K562 (cell line): ENCODE data around the gene GRB2. TPM values are rescaled to one million over a fixed set of nuclear protein-coding genes. Genes with fewer than 3 reads are reported as not detected.

Experiments
- CBX5 ChIP-seq: IDR thresholded peaks from 2 replicates; pipeline ENCODE4 v1.6.1; 2014; ENCODE audit warnings: low read depth, borderline replicate concordance
- CHD4 ChIP-seq: fragments of 200-600 bp; sonication (generic); IDR thresholded peaks from 3 replicates; pipeline ENCODE4 v1.6.1; 2012; ENCODE audit warnings: low read depth, mild to moderate bottlenecking, mixed read lengths, low read length, inconsistent platforms; ENCODE audit not compliant: insufficient read depth, insufficient replicate concordance, poor library complexity, severe bottlenecking
- CREB1 ChIP-seq, 2 experiments: sonication (generic) in 1 of 2; formaldehyde crosslinking in 1 of 2; IDR thresholded peaks; 2 replicates each; pipeline versions ENCODE4 v1.6.1 to v1.8.0; 2012 to 2022; ENCODE audit warnings: inconsistent platforms in 1 of 2, mild to moderate bottlenecking in 1 of 2, missing genetic modification reagents in 1 of 2, moderate library complexity in 1 of 2
- HMG20A ChIP-seq: fragments of 450-650 bp; formaldehyde crosslinking; conservative IDR thresholded peaks from 2 replicates; pipeline ENCODE4 v1.4.0; 2020; ENCODE audit warnings: mild to moderate bottlenecking, mixed read lengths
- JUN ChIP-seq, 2 experiments: sonication (generic) in 1 of 2; formaldehyde crosslinking in 1 of 2; IDR thresholded peaks; 2 replicates each; pipeline versions ENCODE4 v1.6.1 to v1.8.0; 2012 to 2022; ENCODE audit warnings: borderline replicate concordance in 2 of 2, mild to moderate bottlenecking in 2 of 2, improper control_type of control experiment in 1 of 2, low read depth in 1 of 2, low read length in 1 of 2, missing genetic modification reagents in 1 of 2
- KLF1 ChIP-seq: fragments of 450-650 bp; IDR thresholded peaks from 2 replicates; pipeline ENCODE4 v1.6.1; 2016; ENCODE audit warnings: missing genetic modification characterization, missing compliant biosample characterization
- MAZ ChIP-seq, 2 experiments: fragments of 450-650 bp in 1 of 2; sonication (generic) in 1 of 2; formaldehyde crosslinking; IDR thresholded peaks in 1 of 2; conservative IDR thresholded peaks in 1 of 2; 2 replicates each; pipeline versions ENCODE4 v1.4.0 to v1.5.0; 2020; ENCODE audit warnings: mild to moderate bottlenecking in 1 of 2, missing genetic modification reagents in 1 of 2
- MECOM ChIP-seq: fragments of 250-450 bp; sonication (Bioruptor Pico); IDR thresholded peaks from 2 replicates; pipeline ENCODE4 v1.8.0; 2022; ENCODE audit warnings: inconsistent platforms
- MTF1 ChIP-seq: fragments of 250-450 bp; sonication (Bioruptor Pico); IDR thresholded peaks from 2 replicates; pipeline ENCODE4 v1.9.0; 2021; ENCODE audit warnings: moderate library complexity, mild to moderate bottlenecking, inconsistent platforms, borderline replicate concordance
- PRMT5 ChIP-seq: sonication (generic); formaldehyde crosslinking; IDR thresholded peaks from 2 replicates; pipeline ENCODE4 v1.5.0; 2020; ENCODE audit warnings: missing genetic modification reagents
- PYGO2 ChIP-seq: fragments of 450-650 bp; IDR thresholded peaks from 2 replicates; pipeline ENCODE4 v1.6.1; 2016; ENCODE audit warnings: mild to moderate bottlenecking, missing genetic modification characterization, moderate library complexity, missing compliant biosample characterization
- RFX1 ChIP-seq: fragments of 450-650 bp; IDR thresholded peaks from 2 replicates; pipeline ENCODE4 v1.6.1; 2016; ENCODE audit warnings: mild to moderate bottlenecking, moderate library complexity
- SP1 ChIP-seq: sonication (generic); formaldehyde crosslinking; IDR thresholded peaks from 2 replicates; pipeline ENCODE4 v1.8.1; 2022; ENCODE audit warnings: mild to moderate bottlenecking, missing genetic modification reagents
- SRSF9 ChIP-seq: fragments of 200-400 bp; formaldehyde crosslinking; IDR thresholded peaks from 2 replicates; pipeline ENCODE4 v1.6.1; 2017; ENCODE audit warnings: low read depth, low read length, borderline replicate concordance
- YBX1 ChIP-seq: fragments of 450-650 bp; IDR thresholded peaks from 2 replicates; pipeline ENCODE4 v1.7.1; 2016; ENCODE audit warnings: mild to moderate bottlenecking
- ZNF134 ChIP-seq: fragments of 250-450 bp; sonication (Bioruptor Pico); conservative IDR thresholded peaks from 2 replicates; pipeline ENCODE4 v1.4.0; 2020
- ZNF707 ChIP-seq: fragments of 250-450 bp; sonication (Bioruptor Pico); conservative IDR thresholded peaks from 2 replicates; pipeline ENCODE4 v1.8.0; 2022; ENCODE audit warnings: inconsistent platforms, mild to moderate bottlenecking, moderate library complexity
- ZNF77 ChIP-seq: fragments of 250-450 bp; sonication (Bioruptor Pico); IDR thresholded peaks from 2 replicates; pipeline ENCODE4 v1.5.0; 2020
- ZNF785 ChIP-seq: fragments of 250-450 bp; sonication (Bioruptor Pico); IDR thresholded peaks from 2 replicates; pipeline ENCODE4 v1.4.0; 2020; ENCODE audit warnings: mild to moderate bottlenecking
- polyA plus RNA-seq, 8 experiments: library from polyadenylated mRNA; depleted of rRNA in 4 of 8; stranded (reverse) in 5 of 8; unstranded in 3 of 8; fragments of >200 nt; fragmentation: Nextera tagmentation in 2 of 8; fragmentation: Illumina TruSeq in 1 of 8; extraction: Ambion mirVana in 2 of 8; extraction: Trizol in 1 of 8; gene quantifications; 2 replicates each; pipeline versions ENCODE4 v1.2.1 to v1.2.3, GENCODE V29; 2011 to 2014; ENCODE audit warnings: inconsistent platforms in 1 of 8, missing spikeins in 1 of 8
- total RNA-seq, 7 experiments: library from RNA; depleted of rRNA in 6 of 7; stranded (reverse); fragments of >200 nt in 6 of 7; fragmentation: Illumina TruSeq in 2 of 7; extraction: Trizol in 2 of 7; gene quantifications; 2 replicates each; pipeline versions ENCODE4 v1.2.1 to v1.2.3, GENCODE V29; 2011 to 2021; ENCODE audit warnings: low replicate concordance in 1 of 7
- TF ChIP-seq, protein P1 (sequence below): fragments of 250-450 bp; sonication (Bioruptor Pico); IDR thresholded peaks from 2 replicates; pipeline ENCODE4 v1.5.0; 2021
- TF ChIP-seq, protein P2 (sequence below): fragments of 450-650 bp; IDR thresholded peaks from 2 replicates; pipeline ENCODE4 v1.6.1; 2017; ENCODE audit warnings: mild to moderate bottlenecking, moderate library complexity
- TF ChIP-seq, protein P3 (sequence below), 2 experiments: fragments of 450-650 bp; conservative IDR thresholded peaks; 2 replicates each; pipeline ENCODE4 v1.6.1; 2017; ENCODE audit warnings: mild to moderate bottlenecking in 2 of 2, moderate library complexity in 2 of 2

Gene GRB2
- total and polyA plus RNA-seq, 9 of the 15 experiments (the other 6 are each of a cell fraction or from before 2014, with no cell fraction given): 57.2 to 136 (median 84.8) TPM

DNA sequence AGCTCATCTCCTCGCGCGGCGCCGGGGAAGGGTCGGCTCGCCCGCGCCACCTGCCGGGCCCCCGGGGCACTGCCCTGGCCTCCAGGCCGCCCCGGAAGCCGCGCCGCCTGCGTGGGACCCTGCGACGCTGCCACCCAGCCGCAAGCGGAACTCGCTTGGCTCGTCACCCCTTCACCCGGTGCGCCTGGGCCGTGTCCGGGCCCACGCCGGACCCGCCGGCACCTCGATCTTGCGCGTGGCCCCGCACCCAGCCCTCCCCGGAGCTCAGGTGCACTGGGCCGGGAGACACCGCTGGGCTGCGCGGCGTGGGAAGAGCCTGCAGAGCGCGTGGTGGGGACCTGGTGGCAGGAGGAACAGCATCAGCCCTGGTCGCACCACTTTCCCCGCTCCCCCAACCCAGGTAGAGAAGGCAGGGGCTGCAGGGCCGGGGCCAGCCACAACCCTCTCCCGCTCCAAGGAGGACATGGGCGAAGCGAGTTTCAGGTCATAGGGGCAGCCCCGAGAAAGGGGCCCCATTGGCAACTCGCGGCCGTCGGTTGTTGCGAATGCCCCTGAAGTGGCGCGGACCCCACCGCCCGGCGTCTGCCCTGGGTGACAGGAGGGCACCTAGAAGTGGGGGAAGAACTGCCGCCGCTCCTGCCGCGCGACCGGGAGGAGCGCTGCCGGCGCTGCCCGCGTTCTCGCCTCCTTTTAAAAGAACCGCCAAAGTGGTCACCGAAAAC lies 134.1 kb downstream of the GRB2 start (continued):
- no peak for TF ChIP-seq RFX1
- TF ChIP-seq PYGO2 (tag): no peak
- TF ChIP-seq HMG20A (CRISPR knock-in tag): no peak
- no peak for TF ChIP-seq ZNF707 (CRISPR knock-in tag)
- no peak for TF ChIP-seq MECOM (CRISPR knock-in tag)
- no peak for TF ChIP-seq ZNF77 (CRISPR knock-in tag)
- TF ChIP-seq, protein P1, sequence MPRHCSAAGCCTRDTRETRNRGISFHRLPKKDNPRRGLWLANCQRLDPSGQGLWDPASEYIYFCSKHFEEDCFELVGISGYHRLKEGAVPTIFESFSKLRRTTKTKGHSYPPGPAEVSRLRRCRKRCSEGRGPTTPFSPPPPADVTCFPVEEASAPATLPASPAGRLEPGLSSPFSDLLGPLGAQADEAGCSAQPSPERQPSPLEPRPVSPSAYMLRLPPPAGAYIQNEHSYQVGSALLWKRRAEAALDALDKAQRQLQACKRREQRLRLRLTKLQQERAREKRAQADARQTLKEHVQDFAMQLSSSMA (CRISPR knock-in tag): no peak
- peak; percentile 93 for TF ChIP-seq CREB1 (IDR thresholded peaks at IDR 0.05)
- TF ChIP-seq CREB1 (CRISPR knock-in tag; IDR thresholded peaks at IDR 0.05): peak; percentile 90
- no peak for TF ChIP-seq SRSF9
- TF ChIP-seq, protein P2, sequence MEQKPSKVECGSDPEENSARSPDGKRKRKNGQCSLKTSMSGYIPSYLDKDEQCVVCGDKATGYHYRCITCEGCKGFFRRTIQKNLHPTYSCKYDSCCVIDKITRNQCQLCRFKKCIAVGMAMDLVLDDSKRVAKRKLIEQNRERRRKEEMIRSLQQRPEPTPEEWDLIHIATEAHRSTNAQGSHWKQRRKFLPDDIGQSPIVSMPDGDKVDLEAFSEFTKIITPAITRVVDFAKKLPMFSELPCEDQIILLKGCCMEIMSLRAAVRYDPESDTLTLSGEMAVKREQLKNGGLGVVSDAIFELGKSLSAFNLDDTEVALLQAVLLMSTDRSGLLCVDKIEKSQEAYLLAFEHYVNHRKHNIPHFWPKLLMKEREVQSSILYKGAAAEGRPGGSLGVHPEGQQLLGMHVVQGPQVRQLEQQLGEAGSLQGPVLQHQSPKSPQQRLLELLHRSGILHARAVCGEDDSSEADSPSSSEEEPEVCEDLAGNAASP: no peak
- TF ChIP-seq, protein P3, sequence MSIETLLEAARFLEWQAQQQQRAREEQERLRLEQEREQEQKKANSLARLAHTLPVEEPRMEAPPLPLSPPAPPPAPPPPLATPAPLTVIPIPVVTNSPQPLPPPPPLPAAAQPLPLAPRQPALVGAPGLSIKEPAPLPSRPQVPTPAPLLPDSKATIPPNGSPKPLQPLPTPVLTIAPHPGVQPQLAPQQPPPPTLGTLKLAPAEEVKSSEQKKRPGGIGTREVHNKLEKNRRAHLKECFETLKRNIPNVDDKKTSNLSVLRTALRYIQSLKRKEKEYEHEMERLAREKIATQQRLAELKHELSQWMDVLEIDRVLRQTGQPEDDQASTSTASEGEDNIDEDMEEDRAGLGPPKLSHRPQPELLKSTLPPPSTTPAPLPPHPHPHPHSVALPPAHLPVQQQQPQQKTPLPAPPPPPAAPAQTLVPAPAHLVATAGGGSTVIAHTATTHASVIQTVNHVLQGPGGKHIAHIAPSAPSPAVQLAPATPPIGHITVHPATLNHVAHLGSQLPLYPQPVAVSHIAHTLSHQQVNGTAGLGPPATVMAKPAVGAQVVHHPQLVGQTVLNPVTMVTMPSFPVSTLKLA (conservative IDR thresholded peaks at IDR 0.05): peak in 1 of 2 experiments; percentile 77; a peak in 3 of 4 replicates
- TF ChIP-seq SP1 (CRISPR knock-in tag): 0 out of 2 replicates have a peak, but pooled peaks have one; percentile 30
- TF ChIP-seq MTF1 (CRISPR knock-in tag): no peak
- 0 out of 2 replicates have a peak, but pooled peaks have one; percentile 13 for TF ChIP-seq JUN (IDR thresholded peaks at IDR 0.05; ENCODE audit: borderline replicate concordance, low read depth, low read length)
- peak; percentile 47; the same call in 1 of the 2 replicates for TF ChIP-seq JUN (CRISPR knock-in tag; IDR thresholded peaks at IDR 0.05; ENCODE audit: borderline replicate concordance)
- TF ChIP-seq CBX5: no peak
- peak in 1 of 2 experiments; percentile 60; a peak in 1 of 4 replicates for TF ChIP-seq MAZ (CRISPR knock-in tag; conservative IDR thresholded peaks at IDR 0.05 in 1 of 2, IDR thresholded peaks at IDR 0.05 in 1 of 2)
- no peak for TF ChIP-seq ZNF134 (CRISPR knock-in tag)
- TF ChIP-seq YBX1: no peak
- TF ChIP-seq CHD4: no peak
- peak; percentile 26; the same call in 1 of the 2 replicates for TF ChIP-seq KLF1 (tag)
- TF ChIP-seq PRMT5 (CRISPR knock-in tag): no peak
- TF ChIP-seq ZNF785 (CRISPR knock-in tag): no peak
